ENCODE data around the gene SCAMP2. TPM values are rescaled to one million over a fixed set of nuclear protein-coding genes. Genes with fewer than 3 reads are reported as not detected.

The SCAMP2 gene
- total RNA-seq, 1 experiment from 2014 or later: 38.0 TPM

GRCh38 chr15:74809956-74810355 lies 63.2 kb downstream of the SCAMP2 start (continued):
- TF ChIP-seq, protein P1, sequence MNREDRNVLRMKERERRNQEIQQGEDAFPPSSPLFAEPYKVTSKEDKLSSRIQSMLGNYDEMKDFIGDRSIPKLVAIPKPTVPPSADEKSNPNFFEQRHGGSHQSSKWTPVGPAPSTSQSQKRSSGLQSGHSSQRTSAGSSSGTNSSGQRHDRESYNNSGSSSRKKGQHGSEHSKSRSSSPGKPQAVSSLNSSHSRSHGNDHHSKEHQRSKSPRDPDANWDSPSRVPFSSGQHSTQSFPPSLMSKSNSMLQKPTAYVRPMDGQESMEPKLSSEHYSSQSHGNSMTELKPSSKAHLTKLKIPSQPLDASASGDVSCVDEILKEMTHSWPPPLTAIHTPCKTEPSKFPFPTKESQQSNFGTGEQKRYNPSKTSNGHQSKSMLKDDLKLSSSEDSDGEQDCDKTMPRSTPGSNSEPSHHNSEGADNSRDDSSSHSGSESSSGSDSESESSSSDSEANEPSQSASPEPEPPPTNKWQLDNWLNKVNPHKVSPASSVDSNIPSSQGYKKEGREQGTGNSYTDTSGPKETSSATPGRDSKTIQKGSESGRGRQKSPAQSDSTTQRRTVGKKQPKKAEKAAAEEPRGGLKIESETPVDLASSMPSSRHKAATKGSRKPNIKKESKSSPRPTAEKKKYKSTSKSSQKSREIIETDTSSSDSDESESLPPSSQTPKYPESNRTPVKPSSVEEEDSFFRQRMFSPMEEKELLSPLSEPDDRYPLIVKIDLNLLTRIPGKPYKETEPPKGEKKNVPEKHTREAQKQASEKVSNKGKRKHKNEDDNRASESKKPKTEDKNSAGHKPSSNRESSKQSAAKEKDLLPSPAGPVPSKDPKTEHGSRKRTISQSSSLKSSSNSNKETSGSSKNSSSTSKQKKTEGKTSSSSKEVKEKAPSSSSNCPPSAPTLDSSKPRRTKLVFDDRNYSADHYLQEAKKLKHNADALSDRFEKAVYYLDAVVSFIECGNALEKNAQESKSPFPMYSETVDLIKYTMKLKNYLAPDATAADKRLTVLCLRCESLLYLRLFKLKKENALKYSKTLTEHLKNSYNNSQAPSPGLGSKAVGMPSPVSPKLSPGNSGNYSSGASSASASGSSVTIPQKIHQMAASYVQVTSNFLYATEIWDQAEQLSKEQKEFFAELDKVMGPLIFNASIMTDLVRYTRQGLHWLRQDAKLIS (CRISPR knock-in tag; IDR thresholded peaks at IDR 0.05; ENCODE audit: borderline replicate concordance): no peak
- TF ChIP-seq ZBTB21 (CRISPR knock-in tag; IDR thresholded peaks at IDR 0.05; ENCODE audit: borderline replicate concordance) (no peak), FOXP4 (CRISPR knock-in tag; IDR thresholded peaks at IDR 0.05) (no peak), CREB1 (CRISPR knock-in tag; IDR thresholded peaks at IDR 0.05) (no peak), ZNF396 (CRISPR knock-in tag; IDR thresholded peaks at IDR 0.05; ENCODE audit: borderline replicate concordance) (no peak), ATF1 (CRISPR knock-in tag; IDR thresholded peaks at IDR 0.05) (no peak), GTF2I (CRISPR knock-in tag; conservative IDR thresholded peaks at IDR 0.05) (no peak), JAZF1 (CRISPR knock-in tag; IDR thresholded peaks at IDR 0.05) (no peak)

DNA sequence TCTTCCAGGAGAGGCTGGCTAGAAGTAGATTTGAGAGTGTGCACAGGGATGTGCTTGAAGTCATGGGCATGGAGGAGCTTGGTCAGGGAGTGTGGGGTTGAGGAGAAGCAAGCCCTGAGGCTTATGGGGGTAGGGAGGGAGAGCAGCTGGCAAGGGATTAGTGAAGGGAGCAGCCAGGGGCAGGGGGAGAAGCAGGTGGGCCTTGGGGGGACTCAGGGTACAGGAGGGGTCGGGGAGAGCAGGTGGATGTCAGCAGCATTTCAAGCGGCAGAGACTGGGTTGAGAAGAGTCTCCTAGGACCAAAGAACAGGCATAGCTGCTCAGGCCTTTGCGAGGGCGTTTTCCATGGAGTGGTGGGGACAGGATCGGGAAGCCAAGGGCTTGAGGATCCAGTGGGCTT lies 63.9 kb downstream of the SCAMP2 start:
- CTCF ChIA-PET: interaction anchor here (0.5 to 5.0 kb wide), 22 partner anchors 8 to 411 kb away, joined by 3 to 40 read pairs (median 6); no protein-coding TSS in a partner anchor
- peak overlapping the region; percentile 38; the same call in 1 of the 2 replicates for H3K27ac Mint-ChIP-seq
- no peak overlapping the region for H3K4me3 Mint-ChIP-seq
- peaks cover 6% of the 10 kb centered on the region for H3K4me1 Mint-ChIP-seq
- TF ChIP-seq CREB1 (CRISPR knock-in tag; IDR thresholded peaks at IDR 0.05): no peak
- DNase-seq (ENCODE audit: low spot score) (no peak), ATAC-seq (no peak)
- no peaks in the 10 kb centered on the region for H3K27me3 Mint-ChIP-seq (ENCODE audit: low read depth)
- H3K9me3 Mint-ChIP-seq: no peaks in the 10 kb centered on the region
- H3K36me3 Mint-ChIP-seq: no peaks in the 10 kb centered on the region; the same call in 1 of the 2 replicates
- POLR2A ChIA-PET: no interaction called here

- POLR2A ChIA-PET: no interaction called here
- Mint-ChIP-seq H3K27ac (peak overlapping the region; percentile 38; the same call in 1 of the 2 replicates), H3K9me3 (no peaks in the 10 kb centered on the region), H3K36me3 (no peaks in the 10 kb centered on the region; the same call in 1 of the 2 replicates), H3K27me3 (ENCODE audit: low read depth) (no peaks in the 10 kb centered on the region), H3K4me1 (peaks cover 6% of the 10 kb centered on the region), H3K4me3 (no peak overlapping the region)
- ATAC-seq (peak; percentile 91), DNase-seq (ENCODE audit: low spot score) (peak; percentile 60)
- CTCF ChIA-PET: interaction anchor here (0.9 to 5.0 kb wide), 18 partner anchors 8 to 412 kb away, joined by 3 to 40 read pairs (median 8); no protein-coding TSS in a partner anchor
- TF ChIP-seq SOX15 (CRISPR knock-in tag; IDR thresholded peaks at IDR 0.05) (no peak), EMX1 (CRISPR knock-in tag; IDR thresholded peaks at IDR 0.05) (no peak), FOXK1 (CRISPR knock-in tag; IDR thresholded peaks at IDR 0.05) (no peak), ZNF396 (CRISPR knock-in tag; IDR thresholded peaks at IDR 0.05; ENCODE audit: borderline replicate concordance) (no peak), NR1H2 (CRISPR knock-in tag; IDR thresholded peaks at IDR 0.05) (no peak), PRRX2 (CRISPR knock-in tag; IDR thresholded peaks at IDR 0.05) (no peak)
These were observed 64.3 kb downstream of the SCAMP2 start for GRCh38 chr15:74808840-74809229.

- H3K36me3 Mint-ChIP-seq: no peaks in the 10 kb centered on the region; the same call in 1 of the 2 replicates
- TF ChIP-seq GRHL2 (CRISPR knock-in tag; IDR thresholded peaks at IDR 0.05; ENCODE audit: insufficient replicate concordance, severe bottlenecking): no peak
- no peak for TF ChIP-seq STAT6 (CRISPR knock-in tag; conservative IDR thresholded peaks at IDR 0.05; ENCODE audit: low read depth)
- no peak for TF ChIP-seq MAX (CRISPR knock-in tag; IDR thresholded peaks at IDR 0.05)
- TF ChIP-seq CBFB (CRISPR knock-in tag; IDR thresholded peaks at IDR 0.05; ENCODE audit: low read depth): no peak
- TF ChIP-seq FOXP4 (CRISPR knock-in tag; IDR thresholded peaks at IDR 0.05): no peak
- TF ChIP-seq ZNF396 (CRISPR knock-in tag; IDR thresholded peaks at IDR 0.05; ENCODE audit: borderline replicate concordance): no peak
- TF ChIP-seq FOXK1 (CRISPR knock-in tag; IDR thresholded peaks at IDR 0.05): no peak
- no peak overlapping the region for H3K4me3 Mint-ChIP-seq
- POLR2A ChIA-PET: interaction anchor here (0.6 to 1.3 kb wide), 2 partner anchors 21 to 122 kb away, joined by 3 read pairs; no protein-coding TSS in a partner anchor
- CTCF ChIA-PET: interaction anchor here (0.7 to 5.0 kb wide), 16 partner anchors 8 to 412 kb away, joined by 3 to 40 read pairs (median 7); partner anchors contain the start of genes CPLX3 and CSK
- H3K27ac Mint-ChIP-seq: no peak overlapping the region
- no peaks in the 10 kb centered on the region for H3K9me3 Mint-ChIP-seq
- H3K27me3 Mint-ChIP-seq (ENCODE audit: low read depth): no peaks in the 10 kb centered on the region
- no peak; the same call in 1 of the 2 replicates for ATAC-seq
- H3K4me1 Mint-ChIP-seq: peaks cover 6% of the 10 kb centered on the region
- no peak for DNase-seq (ENCODE audit: low spot score)
These were observed 64.9 kb downstream of the SCAMP2 start for GRCh38 chr15:74808078-74808839.

Measured in WTC11 (cell line).